Measurements from ENCODE around the gene MINDY3. TPM values are rescaled to one million over a fixed set of nuclear protein-coding genes. Genes with fewer than 3 reads are reported as not detected.
"Not testable (repeated sequence)": the region's sequence is repeated elsewhere in the genome, so short reads cannot be mapped to it uniquely, and the experiment has no call there.

The MINDY3 gene
- polyA plus RNA-seq, 4 donors, result 42.6 to 57.4 (median 46.7) TPM

DNA sequence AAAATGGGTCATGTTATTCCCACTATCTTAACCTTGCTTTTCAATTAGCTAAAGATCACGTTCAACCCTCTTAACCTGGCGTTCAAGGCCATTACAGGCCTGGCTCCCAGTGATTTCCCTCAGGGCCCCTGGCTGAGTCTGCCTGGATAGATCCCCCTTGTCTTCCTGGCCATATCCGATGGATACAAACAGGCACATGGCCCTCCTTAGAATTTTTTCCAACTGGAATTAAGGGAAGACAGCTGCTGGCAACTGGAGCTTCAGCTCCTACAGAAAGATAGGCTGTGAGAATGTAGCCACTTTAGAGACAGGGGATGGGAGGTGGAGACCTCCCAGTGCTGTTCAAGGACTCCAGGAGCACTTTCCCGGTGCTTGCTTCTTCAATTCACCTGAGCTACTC lies 77.5 kb downstream of the MINDY3 start:
- DNase-seq (ENCODE audit: low read depth in 4 of 4, low spot score in 3 of 4), result no peak

DNA sequence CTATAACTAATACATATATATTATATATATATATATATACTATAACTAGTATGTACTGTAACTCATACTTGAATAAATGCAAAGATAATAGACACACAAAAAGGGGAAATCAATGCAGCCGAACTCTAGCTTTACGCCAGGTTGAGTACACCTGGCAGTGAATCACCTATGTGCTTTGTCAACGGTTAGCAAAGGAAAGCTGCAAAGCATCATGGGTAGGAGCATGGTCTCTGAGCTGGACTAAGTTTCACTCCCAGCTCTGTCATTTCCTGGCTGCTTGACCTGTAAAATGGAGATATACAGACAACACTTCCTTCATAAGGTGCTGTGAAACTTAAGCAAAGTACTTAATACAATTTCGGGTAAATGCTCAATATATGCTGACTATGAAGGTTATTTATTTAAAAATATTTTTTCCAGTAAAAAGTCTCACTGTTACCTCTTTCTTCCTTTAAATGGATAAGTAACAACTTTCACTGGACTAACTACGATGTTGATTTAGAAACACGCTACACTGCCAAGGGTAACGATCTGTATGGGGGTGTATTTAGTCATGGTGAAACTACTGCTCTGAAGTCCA lies 78.8 kb downstream of the MINDY3 start:
- DNase-seq (ENCODE audit: low read depth in 4 of 4, low spot score in 3 of 4), result no peak

- DNase-seq (ENCODE audit: low read depth in 4 of 4, low spot score in 3 of 4), result no peak
Measured at GRCh38 chr10:15780353-15781135, 79.8 kb downstream of the MINDY3 start.

DNA sequence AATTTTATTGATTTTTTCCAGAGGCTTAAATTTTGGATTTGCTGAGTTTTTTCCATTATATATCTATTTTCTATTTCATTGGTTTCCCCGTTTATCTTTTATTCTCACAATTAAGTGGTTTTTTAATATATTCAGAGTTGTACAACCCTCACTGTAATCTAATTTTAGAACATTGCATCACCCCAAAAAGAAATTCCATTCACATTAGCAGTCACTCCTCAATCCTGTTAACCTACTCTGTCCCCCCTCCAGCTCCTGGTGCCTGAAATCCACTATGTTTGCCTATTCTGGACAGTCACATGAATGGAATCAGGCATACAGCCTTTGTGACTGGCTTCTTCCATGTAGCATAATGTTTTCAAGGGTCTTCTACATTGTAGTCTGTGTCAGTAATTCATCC lies 84.8 kb downstream of the MINDY3 start:
- no peak for DNase-seq (ENCODE audit: low read depth in 4 of 4, low spot score in 3 of 4)

DNA sequence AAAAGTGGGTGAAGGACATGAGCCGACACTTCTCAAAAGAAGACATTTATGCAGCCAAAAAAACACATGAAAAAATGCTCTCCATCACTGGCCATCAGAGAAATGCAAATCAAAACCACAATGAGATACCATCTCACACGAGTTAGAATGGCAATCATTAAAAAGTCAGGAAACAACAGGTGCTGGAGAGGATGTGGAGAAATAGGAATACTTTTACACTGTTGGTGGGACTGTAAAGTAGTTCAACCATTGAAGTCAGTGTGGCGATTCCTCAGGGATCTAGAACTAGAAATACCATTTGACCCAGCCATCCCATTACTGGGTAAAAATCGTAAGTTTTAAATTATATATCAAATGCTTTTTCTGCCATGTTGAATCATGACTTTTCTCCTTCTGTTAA lies 85.8 kb downstream of the MINDY3 start:
- DNase-seq (ENCODE audit: low read depth in 4 of 4, low spot score in 3 of 4), result not testable (repeated sequence)

GRCh38 chr10:15764892-15765454 lies 95.3 kb downstream of the MINDY3 start:
- DNase-seq (ENCODE audit: low read depth in 4 of 4, low spot score in 3 of 4), result no peak

- no peak for DNase-seq (ENCODE audit: low read depth in 4 of 4, low spot score in 3 of 4)
Measured at GRCh38 chr10:15763006-15763405, 97.3 kb downstream of the MINDY3 start.

DNA sequence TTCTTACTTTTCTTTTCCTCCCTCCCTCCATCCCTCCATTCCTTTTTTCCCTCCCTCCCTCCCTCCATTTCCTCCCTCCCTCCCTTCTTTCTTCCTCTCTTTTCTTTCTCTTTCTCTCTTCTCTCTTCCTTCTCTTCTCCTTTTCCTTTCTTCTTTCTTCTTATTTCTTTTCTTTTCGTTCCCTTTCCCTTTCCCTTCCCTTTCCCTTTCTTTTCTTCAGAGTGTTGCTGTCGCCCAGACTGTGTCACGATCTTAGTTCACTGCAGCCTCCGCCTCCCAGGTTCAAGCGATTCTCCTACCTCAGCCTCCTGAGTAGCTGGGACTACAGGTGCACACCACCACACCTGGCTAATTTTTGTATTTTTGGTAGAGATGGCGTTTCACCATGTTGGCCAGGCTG lies 98.1 kb downstream of the MINDY3 start:
- DNase-seq (ENCODE audit: low read depth in 4 of 4, low spot score in 3 of 4), result not testable (repeated sequence)

DNA sequence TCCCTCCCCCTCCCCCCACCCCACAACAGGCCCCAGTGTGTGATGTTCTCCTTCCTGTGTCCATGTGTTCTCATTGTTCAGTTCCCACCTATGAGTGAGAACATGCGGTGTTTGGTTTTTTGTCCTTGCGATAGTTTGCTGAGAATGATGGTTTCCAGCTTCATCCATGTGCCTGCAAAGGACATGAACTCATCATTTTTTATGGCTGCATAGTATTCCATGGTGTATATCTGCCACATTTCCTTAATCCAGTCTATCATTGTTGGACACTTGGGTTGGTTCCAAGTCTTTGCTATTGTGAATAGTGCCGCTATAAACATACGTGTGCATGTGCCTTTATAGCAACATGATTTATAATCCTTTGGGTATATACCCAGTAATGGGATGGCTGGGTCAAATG lies 99.1 kb downstream of the MINDY3 start:
- DNase-seq (ENCODE audit: low read depth in 4 of 4, low spot score in 3 of 4), result not testable (repeated sequence)

DNA sequence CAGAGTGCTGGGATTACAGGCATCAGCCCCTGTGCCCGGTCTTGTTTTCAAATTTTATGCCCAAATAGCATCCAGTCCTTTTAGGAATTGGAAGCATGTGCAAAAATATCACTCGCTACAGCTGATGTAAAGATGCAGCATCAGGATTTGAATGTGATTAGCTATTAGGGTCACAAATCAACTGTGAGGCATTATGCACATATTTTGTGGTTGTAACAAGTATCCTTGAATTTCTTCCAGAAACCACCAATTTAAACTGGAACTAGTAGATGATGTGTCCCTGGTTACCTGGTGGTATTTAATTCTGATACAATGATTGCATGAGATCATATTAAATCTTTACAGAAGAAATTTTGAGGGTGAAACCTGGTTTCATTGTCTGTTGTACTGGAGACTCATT lies 99.6 kb downstream of the MINDY3 start:
- DNase-seq (ENCODE audit: low read depth in 4 of 4, low spot score in 3 of 4), result no peak

GRCh38 chr10:15759265-15759664 lies 101.0 kb downstream of the MINDY3 start:
- DNase-seq (ENCODE audit: low read depth in 4 of 4, low spot score in 3 of 4), result no peak

- DNase-seq (ENCODE audit: low read depth in 4 of 4, low spot score in 3 of 4), result no peak
Measured at GRCh38 chr10:15758618-15759017, 101.7 kb downstream of the MINDY3 start.

- DNase-seq (ENCODE audit: low read depth in 4 of 4, low spot score in 3 of 4), result no peak
Measured at GRCh38 chr10:15754937-15755336, 105.4 kb downstream of the MINDY3 start.

- DNase-seq (ENCODE audit: low read depth in 4 of 4, low spot score in 3 of 4), result no peak
Measured at GRCh38 chr10:15751046-15751445, 109.3 kb downstream of the MINDY3 start.

GRCh38 chr10:15748126-15748525 lies 112.2 kb downstream of the MINDY3 start:
- DNase-seq (ENCODE audit: low read depth in 4 of 4, low spot score in 3 of 4), result no peak

DNA sequence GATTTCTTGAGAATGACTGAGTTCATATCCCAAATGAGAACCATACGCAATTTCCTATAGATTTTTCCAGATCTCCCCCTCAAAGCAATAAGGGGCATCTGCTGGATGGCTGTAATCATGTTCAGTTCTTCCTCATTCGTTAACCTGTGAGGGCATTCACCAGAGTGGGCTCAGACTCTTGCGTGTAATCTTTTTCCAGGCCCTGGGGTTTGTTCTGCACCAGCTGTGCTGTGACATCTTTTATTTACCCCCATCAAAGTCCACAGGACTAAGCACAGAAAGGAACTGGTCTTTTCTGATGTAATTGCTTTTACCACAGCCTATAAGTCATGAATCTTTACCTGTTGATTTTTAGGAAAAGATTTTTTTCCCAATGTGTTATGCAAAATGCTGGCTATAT lies 112.7 kb downstream of the MINDY3 start:
- no peak for DNase-seq (ENCODE audit: low read depth in 4 of 4, low spot score in 3 of 4)

GRCh38 chr10:15745751-15746150 lies 114.6 kb downstream of the MINDY3 start:
- peak in 1 of 4 donors; percentile 71 for DNase-seq (ENCODE audit: low read depth in 4 of 4, low spot score in 3 of 4)

- no peak for DNase-seq (ENCODE audit: low read depth in 4 of 4, low spot score in 3 of 4)
Measured at GRCh38 chr10:15744217-15744865, 116.0 kb downstream of the MINDY3 start.

DNA sequence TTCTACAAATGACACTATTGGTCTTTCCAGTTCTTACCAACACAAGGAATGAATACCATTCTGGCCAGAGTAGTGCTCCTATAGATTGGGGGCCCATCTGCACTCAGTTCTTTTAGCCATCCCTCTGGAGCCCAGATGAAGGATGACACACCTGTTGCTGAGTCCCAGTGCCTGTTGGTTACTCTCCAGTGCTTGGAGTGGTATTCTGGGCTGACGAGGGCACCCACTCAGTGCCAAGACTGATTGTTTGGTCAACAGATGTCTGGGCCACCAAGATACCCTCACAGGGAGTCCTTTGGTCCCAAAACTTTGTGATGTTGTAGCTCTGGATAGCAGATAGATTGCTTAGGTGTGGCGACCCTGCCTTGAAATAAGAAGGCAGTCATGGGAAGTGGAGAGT lies 116.9 kb downstream of the MINDY3 start:
- DNase-seq (ENCODE audit: low read depth in 4 of 4, low spot score in 3 of 4), result no peak

DNA sequence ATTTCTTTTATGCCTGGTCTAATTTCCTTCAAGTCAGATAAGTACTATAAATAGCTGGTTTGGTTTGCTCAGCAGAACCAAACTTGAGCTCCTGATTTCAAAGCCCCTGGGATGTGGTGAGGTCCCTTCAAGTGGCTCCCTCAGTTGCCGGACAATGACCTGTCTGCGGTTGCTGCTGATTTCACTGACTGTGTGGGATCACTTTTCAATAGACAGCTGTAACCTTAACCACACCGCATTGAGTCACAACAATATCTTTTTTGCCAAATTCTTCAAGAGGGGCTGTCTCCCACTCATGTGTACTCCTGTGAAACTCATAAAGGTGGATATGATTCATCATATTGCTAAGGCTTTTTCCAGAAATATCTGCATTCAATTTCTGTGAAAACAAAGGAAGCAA lies 117.5 kb downstream of the MINDY3 start:
- no peak for DNase-seq (ENCODE audit: low read depth in 4 of 4, low spot score in 3 of 4)

DNA sequence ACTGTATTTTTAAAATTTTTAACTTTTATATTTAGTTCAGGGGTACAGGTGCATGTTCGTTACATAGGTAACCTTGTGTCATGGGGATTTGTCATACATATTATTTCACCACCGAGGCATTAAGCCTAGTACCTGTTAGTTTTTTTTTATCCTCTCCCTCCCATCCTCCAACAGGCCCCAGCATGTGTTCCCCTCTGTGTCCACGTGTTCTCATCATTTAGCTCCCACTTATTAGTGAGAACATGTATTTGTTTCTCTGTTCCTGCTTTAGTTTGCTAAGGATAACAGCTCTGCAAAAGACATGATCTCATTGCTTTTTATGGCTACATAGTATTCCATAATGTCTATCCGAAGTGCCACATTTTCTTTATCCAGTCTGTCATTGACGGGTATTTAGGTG lies 118.2 kb downstream of the MINDY3 start:
- DNase-seq (ENCODE audit: low read depth in 4 of 4, low spot score in 3 of 4), result no peak

GRCh38 chr10:15741581-15741980 lies 118.7 kb downstream of the MINDY3 start:
- DNase-seq (ENCODE audit: low read depth in 4 of 4, low spot score in 3 of 4), result no peak
